GM12873 (cell line): ENCODE measurements around the gene AIFM1.

Experiments
- TF ChIP-seq, protein P1 (sequence below): IDR thresholded peaks from 2 replicates; pipeline ENCODE4 v1.5.1; 2012; ENCODE audit warnings: low read depth, mild to moderate bottlenecking, moderate library complexity, low read length, control low read depth; ENCODE audit not compliant: insufficient read depth; ENCODE audit errors: missing control alignments

The AIFM1 gene

DNA sequence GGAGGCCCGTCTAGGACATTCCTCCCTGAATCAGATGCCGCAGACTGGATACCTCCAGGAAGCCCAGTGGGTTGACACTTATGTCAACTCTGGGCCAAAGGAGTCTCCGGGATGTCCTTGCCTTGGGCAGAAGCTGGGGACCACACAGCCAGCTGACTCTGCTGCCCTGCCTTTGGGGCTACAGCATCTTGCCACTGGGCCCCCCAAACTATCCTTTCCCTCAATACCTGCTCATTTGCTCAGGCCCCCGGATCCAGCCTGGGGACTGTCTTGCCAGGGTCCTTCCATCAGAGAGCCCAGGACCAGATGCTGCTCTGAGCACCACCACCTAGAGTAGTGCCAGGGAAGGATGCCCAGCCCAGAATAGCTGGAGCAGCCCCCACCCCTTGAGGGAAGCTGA, 25.2 kb upstream of the AIFM1 start:
- TF ChIP-seq, protein P1, sequence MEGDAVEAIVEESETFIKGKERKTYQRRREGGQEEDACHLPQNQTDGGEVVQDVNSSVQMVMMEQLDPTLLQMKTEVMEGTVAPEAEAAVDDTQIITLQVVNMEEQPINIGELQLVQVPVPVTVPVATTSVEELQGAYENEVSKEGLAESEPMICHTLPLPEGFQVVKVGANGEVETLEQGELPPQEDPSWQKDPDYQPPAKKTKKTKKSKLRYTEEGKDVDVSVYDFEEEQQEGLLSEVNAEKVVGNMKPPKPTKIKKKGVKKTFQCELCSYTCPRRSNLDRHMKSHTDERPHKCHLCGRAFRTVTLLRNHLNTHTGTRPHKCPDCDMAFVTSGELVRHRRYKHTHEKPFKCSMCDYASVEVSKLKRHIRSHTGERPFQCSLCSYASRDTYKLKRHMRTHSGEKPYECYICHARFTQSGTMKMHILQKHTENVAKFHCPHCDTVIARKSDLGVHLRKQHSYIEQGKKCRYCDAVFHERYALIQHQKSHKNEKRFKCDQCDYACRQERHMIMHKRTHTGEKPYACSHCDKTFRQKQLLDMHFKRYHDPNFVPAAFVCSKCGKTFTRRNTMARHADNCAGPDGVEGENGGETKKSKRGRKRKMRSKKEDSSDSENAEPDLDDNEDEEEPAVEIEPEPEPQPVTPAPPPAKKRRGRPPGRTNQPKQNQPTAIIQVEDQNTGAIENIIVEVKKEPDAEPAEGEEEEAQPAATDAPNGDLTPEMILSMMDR: no peak

DNA sequence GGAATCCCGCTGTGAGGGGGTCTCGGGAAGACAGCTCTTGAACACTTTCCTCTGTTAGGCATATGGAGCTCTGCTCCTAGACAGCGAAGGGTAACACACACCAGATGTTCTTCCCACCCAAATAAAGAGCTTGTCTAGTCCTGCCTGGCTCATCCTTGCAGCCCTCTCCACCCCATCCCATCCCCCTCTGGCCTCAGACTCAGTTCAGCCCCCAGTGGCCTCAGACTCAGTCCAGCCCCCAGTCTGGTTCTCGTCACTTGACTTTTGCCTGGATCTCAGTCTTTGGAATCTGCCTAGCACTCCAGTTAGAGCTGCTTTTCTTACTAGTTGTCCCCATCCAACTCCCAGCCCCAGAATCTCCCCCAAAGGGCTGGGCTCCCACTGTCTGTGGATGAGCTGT, 21.0 kb upstream of the AIFM1 start:
- TF ChIP-seq, protein P1: no peak

DNA sequence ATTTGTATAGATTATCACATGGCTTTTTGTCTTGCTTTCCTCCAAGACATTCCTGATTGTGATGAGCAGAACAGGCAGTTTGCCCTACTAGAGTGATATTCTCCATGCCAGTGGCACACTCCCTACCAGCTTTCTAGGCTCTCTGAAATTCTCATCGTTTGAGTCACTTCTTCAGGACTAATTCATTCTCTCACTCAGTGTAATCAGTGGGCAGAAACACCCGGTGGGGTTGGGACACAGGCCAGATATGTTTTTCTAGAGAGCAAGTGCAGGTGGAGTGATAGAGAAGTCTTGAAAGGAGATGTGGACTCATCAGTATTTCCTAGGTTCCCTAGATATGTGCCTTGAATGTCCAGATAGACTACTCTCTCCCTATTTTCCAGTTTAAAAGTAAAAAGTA, 19.2 kb upstream of the AIFM1 start:
- TF ChIP-seq, protein P1: no peak

DNA sequence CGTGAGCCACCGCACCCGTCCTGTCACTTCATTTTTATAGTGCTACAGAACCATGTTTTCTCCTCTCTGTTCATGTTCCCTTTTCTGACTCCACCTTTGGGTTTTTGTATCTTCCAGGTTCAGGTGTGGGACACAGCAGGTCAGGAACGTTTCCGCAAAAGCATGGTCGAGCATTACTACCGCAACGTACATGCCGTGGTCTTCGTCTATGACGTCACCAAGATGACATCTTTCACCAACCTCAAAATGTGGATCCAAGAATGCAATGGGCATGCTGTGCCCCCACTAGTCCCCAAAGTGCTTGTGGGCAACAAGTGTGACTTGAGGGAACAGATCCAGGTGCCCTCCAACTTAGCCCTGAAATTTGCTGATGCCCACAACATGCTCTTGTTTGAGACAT, 18.5 kb upstream of the AIFM1 start:
- TF ChIP-seq, protein P1: no peak

DNA sequence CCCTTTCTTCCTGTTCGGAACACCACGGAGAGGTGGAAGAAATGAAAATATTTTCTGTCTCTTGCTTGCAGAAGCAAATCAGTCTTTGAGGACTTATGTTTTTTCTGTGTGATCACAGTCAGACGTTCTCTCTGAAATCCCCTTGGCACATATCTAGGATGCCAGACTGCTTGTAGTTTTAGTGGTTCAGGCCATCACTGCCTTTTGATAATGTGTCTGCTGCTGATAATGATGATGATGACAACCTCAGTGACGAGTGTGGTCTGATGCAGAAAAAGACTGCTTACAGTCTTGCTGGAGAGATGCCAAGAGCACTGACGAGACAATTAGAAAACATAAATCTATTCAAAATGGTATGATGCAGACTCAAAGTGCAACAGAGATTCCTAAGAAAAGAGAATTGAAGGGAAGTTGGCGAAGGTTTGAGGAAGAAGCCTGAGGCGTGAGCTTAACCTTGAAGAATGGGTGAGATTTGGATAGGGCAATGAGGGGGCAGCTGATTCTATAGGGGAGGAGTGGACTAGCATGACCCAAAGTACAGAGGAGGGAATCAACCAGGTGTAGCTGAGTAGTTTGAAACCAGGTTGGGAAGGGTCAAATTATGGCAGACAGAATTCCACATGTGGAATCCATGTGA, 14.1 kb upstream of the AIFM1 start:
- TF ChIP-seq, protein P1: no peak

DNA sequence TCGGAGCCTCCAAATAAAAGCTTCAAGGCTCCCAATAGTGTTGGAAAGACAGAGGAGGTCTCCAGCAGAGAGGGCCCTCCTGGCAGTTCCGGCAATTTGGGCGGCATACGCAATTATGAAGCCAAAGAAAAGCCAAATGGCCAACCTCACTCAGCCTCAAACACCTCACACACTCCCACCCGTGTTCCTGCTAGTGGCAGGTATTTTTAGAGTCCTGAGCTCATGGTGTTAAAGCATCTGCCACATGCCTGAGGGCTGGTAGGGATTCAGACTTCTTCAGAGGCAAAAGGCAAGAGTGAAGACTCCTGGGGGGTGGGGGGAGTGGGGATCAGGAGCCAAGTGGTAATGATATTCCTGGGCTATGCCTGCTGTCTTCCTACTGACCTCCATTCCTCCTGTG, 13.5 kb upstream of the AIFM1 start:
- TF ChIP-seq, protein P1: no peak

DNA sequence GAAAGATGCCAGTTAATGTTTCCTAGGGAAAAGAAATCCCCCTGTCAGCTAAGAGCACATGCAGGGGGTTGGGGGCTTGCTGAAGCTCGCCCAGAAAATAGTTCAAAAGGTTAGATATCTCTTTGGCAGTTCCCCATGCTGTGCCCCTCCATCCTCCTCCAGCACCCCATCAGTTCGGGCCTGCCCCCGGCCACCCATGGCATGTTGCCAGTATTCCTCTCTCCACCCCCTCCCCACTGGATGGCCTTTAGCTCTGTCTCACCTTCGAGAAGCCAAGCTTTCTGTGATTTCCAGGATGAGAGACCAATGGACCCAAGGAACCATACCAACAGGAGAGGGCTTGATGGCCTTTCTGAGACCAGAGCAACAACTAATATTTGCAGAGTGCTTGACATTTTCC, 11.3 kb upstream of the AIFM1 start:
- TF ChIP-seq, protein P1: no peak
